ENCODE data around the gene PREX1. TPM values are rescaled to one million over a fixed set of nuclear protein-coding genes. Genes with fewer than 3 reads are reported as not detected.

Gene PREX1
- total and polyA plus RNA-seq, 2 donors (not counting 1 experiment from before 2014, with no cell fraction given), result 1.0 to 3.1 TPM

DNA sequence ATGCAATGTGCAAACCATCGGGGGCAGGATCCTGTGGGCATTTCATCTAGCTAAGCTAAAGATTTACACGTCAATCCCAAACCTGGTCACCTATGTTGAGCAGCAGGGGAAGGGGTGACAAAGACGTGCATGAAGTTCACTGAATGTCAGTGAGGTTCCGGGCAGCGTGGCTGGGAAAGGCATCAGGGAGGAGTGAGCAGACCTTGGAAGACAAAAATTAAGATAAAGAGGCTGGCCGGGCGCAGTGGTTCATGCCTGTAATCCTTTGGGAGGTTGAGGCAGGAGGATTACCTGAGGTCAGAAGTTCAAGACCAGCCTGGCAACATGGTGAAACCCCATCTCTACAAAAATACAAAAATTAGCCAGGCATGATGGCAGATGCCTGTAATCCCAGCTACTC lies 126.1 kb downstream of the PREX1 start:
- H2AFZ ChIP-seq (ENCODE audit: low read length), result no peak overlapping the region
- TF ChIP-seq EZH2 (IDR thresholded peaks at IDR 0.05; ENCODE audit: low read length, missing control alignments) (no peak), CTCF (conservative IDR thresholded peaks at IDR 0.05 in 1 of 2, IDR thresholded peaks at IDR 0.05 in 1 of 2; ENCODE audit: low read depth in 1 of 2, low read length in 2 of 2) (no peak)
- no peak for DNase-seq (ENCODE audit: low read depth in 2 of 2)
- H3K9me3 ChIP-seq (ENCODE audit: control insufficient read depth, insufficient read depth, low read depth, low read length), result no peaks in the 10 kb centered on the region
- no peaks in the 10 kb centered on the region for H4K20me1 ChIP-seq (ENCODE audit: control insufficient read depth, extremely low read depth, insufficient read depth, low read length)
- H3K27me3 ChIP-seq (ENCODE audit: control insufficient read depth, insufficient read depth, low read length), result no peaks in the 10 kb centered on the region
- H3K27ac ChIP-seq (ENCODE audit: insufficient read depth, low read length), result no peak overlapping the region
- H3K4me1 ChIP-seq (ENCODE audit: control insufficient read depth, extremely low read depth, insufficient read depth, low read length), result peaks cover 5% of the 10 kb centered on the region
- H3K4me3 ChIP-seq (replicated peaks in 1 of 4; ENCODE audit: control extremely low read depth in 1 of 4, insufficient read depth in 1 of 4, low read depth in 3 of 4, low read length in 4 of 4), result no peak overlapping the region
- no peaks in the 10 kb centered on the region for H3K79me2 ChIP-seq (ENCODE audit: control insufficient read depth, insufficient read depth, low read length)
- no peak overlapping the region for H3K9ac ChIP-seq (ENCODE audit: insufficient read depth, low read length)
- no peaks in the 10 kb centered on the region for H3K36me3 ChIP-seq (ENCODE audit: control insufficient read depth, insufficient read depth, low read length)
- no peak overlapping the region for H3K4me2 ChIP-seq (ENCODE audit: extremely low read depth, insufficient read depth, low read length)

- peaks cover 5% of the 10 kb centered on the region for H3K4me1 ChIP-seq (ENCODE audit: control insufficient read depth, extremely low read depth, insufficient read depth, low read length)
- H2AFZ ChIP-seq (ENCODE audit: low read length), result no peak overlapping the region
- DNase-seq (ENCODE audit: low read depth in 2 of 2), result no peak
- no peaks in the 10 kb centered on the region for H3K27me3 ChIP-seq (ENCODE audit: control insufficient read depth, insufficient read depth, low read length)
- no peaks in the 10 kb centered on the region for H3K79me2 ChIP-seq (ENCODE audit: control insufficient read depth, insufficient read depth, low read length)
- TF ChIP-seq EZH2 (IDR thresholded peaks at IDR 0.05; ENCODE audit: low read length, missing control alignments) (no peak), CTCF (conservative IDR thresholded peaks at IDR 0.05 in 1 of 2, IDR thresholded peaks at IDR 0.05 in 1 of 2; ENCODE audit: low read depth in 1 of 2, low read length in 2 of 2) (peak in 1 of 2 donors; percentile 16)
- no peak overlapping the region for H3K9ac ChIP-seq (ENCODE audit: insufficient read depth, low read length)
- no peaks in the 10 kb centered on the region for H3K9me3 ChIP-seq (ENCODE audit: control insufficient read depth, insufficient read depth, low read depth, low read length)
- H3K4me2 ChIP-seq (ENCODE audit: extremely low read depth, insufficient read depth, low read length), result no peak overlapping the region
- no peak overlapping the region for H3K4me3 ChIP-seq (replicated peaks in 1 of 4; ENCODE audit: control extremely low read depth in 1 of 4, insufficient read depth in 1 of 4, low read depth in 3 of 4, low read length in 4 of 4)
- no peaks in the 10 kb centered on the region for H4K20me1 ChIP-seq (ENCODE audit: control insufficient read depth, extremely low read depth, insufficient read depth, low read length)
- no peaks in the 10 kb centered on the region for H3K36me3 ChIP-seq (ENCODE audit: control insufficient read depth, insufficient read depth, low read length)
- no peak overlapping the region for H3K27ac ChIP-seq (ENCODE audit: insufficient read depth, low read length)
Observed at GRCh38 chr20:48698507-48699267, 129.1 kb downstream of the PREX1 start.

- Histone ChIP-seq H4K20me1 (ENCODE audit: control insufficient read depth, extremely low read depth, insufficient read depth, low read length) (no peaks in the 10 kb centered on the region), H3K9me3 (ENCODE audit: control insufficient read depth, insufficient read depth, low read depth, low read length) (no peaks in the 10 kb centered on the region), H2AFZ (ENCODE audit: low read length) (no peak overlapping the region), H3K4me2 (ENCODE audit: extremely low read depth, insufficient read depth, low read length) (no peak overlapping the region), H3K4me3 (replicated peaks in 1 of 4; ENCODE audit: control extremely low read depth in 1 of 4, insufficient read depth in 1 of 4, low read depth in 3 of 4, low read length in 4 of 4) (no peak overlapping the region), H3K9ac (ENCODE audit: insufficient read depth, low read length) (no peak overlapping the region), H3K27me3 (ENCODE audit: control insufficient read depth, insufficient read depth, low read length) (no peaks in the 10 kb centered on the region), H3K4me1 (ENCODE audit: control insufficient read depth, extremely low read depth, insufficient read depth, low read length) (peaks cover 5% of the 10 kb centered on the region), H3K27ac (ENCODE audit: insufficient read depth, low read length) (no peak overlapping the region), H3K79me2 (ENCODE audit: control insufficient read depth, insufficient read depth, low read length) (no peaks in the 10 kb centered on the region), H3K36me3 (ENCODE audit: control insufficient read depth, insufficient read depth, low read length) (no peaks in the 10 kb centered on the region)
- TF ChIP-seq CTCF (conservative IDR thresholded peaks at IDR 0.05 in 1 of 2, IDR thresholded peaks at IDR 0.05 in 1 of 2; ENCODE audit: low read depth in 1 of 2, low read length in 2 of 2), result no peak
- TF ChIP-seq EZH2 (IDR thresholded peaks at IDR 0.05; ENCODE audit: low read length, missing control alignments), result no peak
- peak; percentile 79 for DNase-seq (ENCODE audit: low read depth in 2 of 2)
Observed at GRCh38 chr20:48697845-48698491, 129.8 kb downstream of the PREX1 start.

Measured in fibroblast of lung (primary cell).